Transverse colon (tissue), 3 donors: Measurements from ENCODE around the gene USP6NL.

Experiments
- EP300 ChIP-seq: sonication (generic); formaldehyde crosslinking; IDR thresholded peaks from one replicate; pipeline ENCODE4 v1.6.1; 2017; ENCODE audit warnings: antibody characterized with exemption, low read depth
- TF ChIP-seq, protein P1 (sequence below), 5 experiments: fragments of 200-600 bp in 3 of 5; fragments of 450-650 bp in 2 of 5; sonication (generic) in 3 of 5; IDR thresholded peaks; 1 replicate in 2 of 5; 2 replicates in 3 of 5; pipeline ENCODE4 v1.5.1; 2016 to 2017; ENCODE audit warnings: antibody characterized with exemption in 5 of 5, inconsistent platforms in 3 of 5, mild to moderate bottlenecking in 2 of 5, moderate library complexity in 1 of 5

DNA sequence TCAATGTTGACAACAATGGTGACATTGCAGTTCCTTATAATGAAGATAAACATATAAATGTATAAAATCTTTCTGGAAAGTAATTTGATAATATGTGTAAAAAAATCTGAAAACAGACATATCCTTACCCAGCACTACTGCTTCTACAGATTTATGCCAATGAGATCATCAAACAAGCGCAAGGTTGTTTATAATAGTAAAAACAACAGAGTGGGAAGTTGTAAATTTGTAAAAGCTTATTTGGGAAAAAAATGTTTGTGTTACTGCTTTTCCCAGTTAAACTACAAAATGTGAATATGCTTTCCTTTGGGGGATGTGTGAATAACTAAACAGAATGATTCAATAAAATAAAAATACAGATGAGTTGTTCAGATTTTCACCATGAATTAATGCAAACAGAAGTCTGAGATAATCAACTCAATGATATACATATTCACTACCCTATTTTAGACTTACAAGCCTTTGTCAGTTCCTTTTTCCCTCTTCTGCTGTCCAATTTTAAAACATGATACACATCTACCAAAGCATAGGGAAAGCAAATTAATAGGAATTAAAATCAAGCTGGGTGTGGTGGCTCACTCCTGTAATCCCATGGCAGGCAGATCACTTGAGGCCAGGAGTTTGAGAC is 82.1 kb downstream of the USP6NL start:
- TF ChIP-seq, protein P1, sequence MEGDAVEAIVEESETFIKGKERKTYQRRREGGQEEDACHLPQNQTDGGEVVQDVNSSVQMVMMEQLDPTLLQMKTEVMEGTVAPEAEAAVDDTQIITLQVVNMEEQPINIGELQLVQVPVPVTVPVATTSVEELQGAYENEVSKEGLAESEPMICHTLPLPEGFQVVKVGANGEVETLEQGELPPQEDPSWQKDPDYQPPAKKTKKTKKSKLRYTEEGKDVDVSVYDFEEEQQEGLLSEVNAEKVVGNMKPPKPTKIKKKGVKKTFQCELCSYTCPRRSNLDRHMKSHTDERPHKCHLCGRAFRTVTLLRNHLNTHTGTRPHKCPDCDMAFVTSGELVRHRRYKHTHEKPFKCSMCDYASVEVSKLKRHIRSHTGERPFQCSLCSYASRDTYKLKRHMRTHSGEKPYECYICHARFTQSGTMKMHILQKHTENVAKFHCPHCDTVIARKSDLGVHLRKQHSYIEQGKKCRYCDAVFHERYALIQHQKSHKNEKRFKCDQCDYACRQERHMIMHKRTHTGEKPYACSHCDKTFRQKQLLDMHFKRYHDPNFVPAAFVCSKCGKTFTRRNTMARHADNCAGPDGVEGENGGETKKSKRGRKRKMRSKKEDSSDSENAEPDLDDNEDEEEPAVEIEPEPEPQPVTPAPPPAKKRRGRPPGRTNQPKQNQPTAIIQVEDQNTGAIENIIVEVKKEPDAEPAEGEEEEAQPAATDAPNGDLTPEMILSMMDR (IDR thresholded peaks at IDR 0.05) = no peak
- TF ChIP-seq EP300 = no peak
